ENCODE data around the gene HNF4A. TPM values are rescaled to one million over a fixed set of nuclear protein-coding genes. Genes with fewer than 3 reads are reported as not detected.

HNF4A gene
- total and polyA plus RNA-seq, 2 donors (not counting 1 experiment from before 2014, with no cell fraction given), result not detected

DNA sequence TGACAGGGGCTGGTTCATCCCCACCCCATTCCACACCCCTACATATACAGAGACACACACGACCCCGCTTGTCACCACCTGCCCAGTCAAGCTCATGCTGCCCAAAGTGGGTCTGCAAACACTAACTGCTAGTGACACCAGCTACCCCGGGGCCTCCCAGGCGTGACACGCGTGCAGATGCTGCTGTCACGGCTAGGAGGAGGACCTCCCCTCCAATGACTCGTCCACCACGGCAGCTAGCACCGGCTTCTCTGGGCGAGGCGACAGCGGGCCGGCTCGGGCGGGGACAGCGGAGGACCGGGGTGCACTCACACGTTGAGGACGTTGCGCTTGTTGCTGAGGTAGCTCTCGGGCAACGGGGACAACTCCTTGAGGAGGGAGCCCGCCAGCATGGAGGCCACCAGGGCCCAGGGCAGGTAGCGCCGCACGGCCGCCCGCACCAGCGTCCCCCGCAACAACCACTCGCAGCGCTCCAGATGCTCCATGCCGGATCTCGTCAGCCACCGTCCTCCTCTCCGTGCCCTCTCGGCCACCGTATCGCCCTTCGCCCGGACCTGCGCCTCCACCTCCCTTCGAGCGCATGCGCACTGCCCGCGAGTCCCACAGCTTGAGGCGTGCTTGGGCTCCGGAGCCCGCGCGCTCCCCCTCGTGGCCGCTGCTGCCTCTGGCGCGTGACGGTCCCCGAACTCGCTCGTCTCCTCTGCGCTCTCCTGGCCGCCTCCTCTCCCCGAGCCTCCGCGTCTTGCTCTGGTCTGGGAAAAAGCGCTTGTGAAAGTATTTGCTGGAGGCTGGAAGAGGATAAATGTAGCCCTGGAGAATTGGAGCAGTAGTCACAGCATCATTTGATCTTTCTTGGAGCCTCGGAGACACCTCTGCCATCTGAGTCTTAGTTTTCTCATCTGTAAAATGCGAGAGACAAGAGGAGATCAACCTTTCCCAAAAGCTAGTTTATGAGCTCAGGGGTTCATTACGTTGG lies 44.5 kb upstream of the HNF4A start, which contains the start of gene FITM2:
Gene FITM2 (minus strand): TSS at position 539 of the 976 bp plus-strand sequence. CDS start 54 bp downstream, at position 485.
- no peaks in the 10 kb centered on the region for H3K27me3 ChIP-seq (replicated peaks in 1 of 4; ENCODE audit: control extremely low read depth in 1 of 4, control insufficient read depth in 3 of 4, insufficient read depth in 4 of 4, low read length in 3 of 4)
- no peaks in the 10 kb centered on the region for H4K20me1 ChIP-seq (ENCODE audit: control insufficient read depth, insufficient read depth, low read length, poor library complexity, severe bottlenecking)
- CTCF ChIA-PET, result interaction anchor here (0.7 to 7.4 kb wide), 21 partner anchors 8 to 1055 kb away, joined by 3 to 216 read pairs (median 4); partner anchors contain the start of gene OSER1
- Mint-ChIP-seq H3K27ac (peak within 1 kb of the TSS; percentile 96), H3K4me3 (peak within 1 kb of the TSS; percentile 95), H3K9me3 (ENCODE audit: insufficient read depth) (no peaks in the 10 kb centered on the region), H3K27me3 (peaks cover 5% of the 10 kb centered on the region), H3K4me1 (peaks cover 22% of the 10 kb centered on the region)
- H3K36me3 ChIP-seq (replicated peaks in 1 of 2; ENCODE audit: control extremely low read depth in 1 of 2, control insufficient read depth in 1 of 2, extremely low read depth in 1 of 2, insufficient read depth in 2 of 2, low read length in 1 of 2), result peaks cover 0 to 2% of the 10 kb centered on the region in 2 experiments
- POLR2A ChIA-PET, result interaction anchor here (0.6 to 1.1 kb wide), 4 partner anchors 92 to 853 kb away, joined by 3 read pairs; partner anchors contain the start of gene SRSF6
- peak within 1 kb of the TSS; percentile 90 for H3K9ac ChIP-seq (ENCODE audit: low read length)
- H3K9me3 ChIP-seq (ENCODE audit: control extremely low read depth in 1 of 3, control insufficient read depth in 2 of 3, insufficient read depth in 1 of 3, low read length in 2 of 3), result no peaks in the 10 kb centered on the region
- H3K4me1 ChIP-seq (ENCODE audit: control insufficient read depth in 2 of 2, insufficient read depth in 2 of 2, low read length in 2 of 2), result peaks cover 10 to 16% of the 10 kb centered on the region in 2 donors
- no peak for TF ChIP-seq EZH2 (IDR thresholded peaks at IDR 0.05; ENCODE audit: borderline replicate concordance, insufficient read depth, low read depth, low read length, poor library complexity, severe bottlenecking)
- TF ChIP-seq, protein P1, sequence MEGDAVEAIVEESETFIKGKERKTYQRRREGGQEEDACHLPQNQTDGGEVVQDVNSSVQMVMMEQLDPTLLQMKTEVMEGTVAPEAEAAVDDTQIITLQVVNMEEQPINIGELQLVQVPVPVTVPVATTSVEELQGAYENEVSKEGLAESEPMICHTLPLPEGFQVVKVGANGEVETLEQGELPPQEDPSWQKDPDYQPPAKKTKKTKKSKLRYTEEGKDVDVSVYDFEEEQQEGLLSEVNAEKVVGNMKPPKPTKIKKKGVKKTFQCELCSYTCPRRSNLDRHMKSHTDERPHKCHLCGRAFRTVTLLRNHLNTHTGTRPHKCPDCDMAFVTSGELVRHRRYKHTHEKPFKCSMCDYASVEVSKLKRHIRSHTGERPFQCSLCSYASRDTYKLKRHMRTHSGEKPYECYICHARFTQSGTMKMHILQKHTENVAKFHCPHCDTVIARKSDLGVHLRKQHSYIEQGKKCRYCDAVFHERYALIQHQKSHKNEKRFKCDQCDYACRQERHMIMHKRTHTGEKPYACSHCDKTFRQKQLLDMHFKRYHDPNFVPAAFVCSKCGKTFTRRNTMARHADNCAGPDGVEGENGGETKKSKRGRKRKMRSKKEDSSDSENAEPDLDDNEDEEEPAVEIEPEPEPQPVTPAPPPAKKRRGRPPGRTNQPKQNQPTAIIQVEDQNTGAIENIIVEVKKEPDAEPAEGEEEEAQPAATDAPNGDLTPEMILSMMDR (IDR thresholded peaks at IDR 0.05), result peak; percentile 97
- DNase-seq (peak; percentile 98), ATAC-seq (ENCODE audit: low read depth) (peak; percentile 97)
- peak within 1 kb of the TSS; percentile 62 to 96 (median 95) for H3K4me3 ChIP-seq (ENCODE audit: control extremely low read depth in 1 of 5, extremely low read depth in 1 of 5, insufficient read depth in 1 of 5, low read depth in 2 of 5, low read length in 4 of 5)
- peak within 1 kb of the TSS in 1 of 2 donors; percentile 22 for H3K27ac ChIP-seq (ENCODE audit: low read length in 2 of 2)
- intact Hi-C loops (cut with micrococcal nuclease), result loop anchor here (1.0 to 5.0 kb wide), 4 partner anchors 96 to 854 kb away; partner anchors contain the start of genes SRSF6 and YWHAB
- H3K4me2 ChIP-seq (replicated peaks; ENCODE audit: low read depth, low read length, poor library complexity, severe bottlenecking), result peak within 1 kb of the TSS; percentile 85
- H3K79me2 ChIP-seq (ENCODE audit: control insufficient read depth, insufficient read depth, low read length), result peaks cover 24% of the 10 kb centered on the region
- under 1% methylated on average over 64 of the region's 70 CpGs for WGBS (ENCODE audit: insufficient coverage)
- peak within 1 kb of the TSS; percentile 98 for H2AFZ ChIP-seq (ENCODE audit: insufficient read depth, low read depth, low read length, poor library complexity, severe bottlenecking)

Measured in B cell (primary cell).